Smooth muscle cell (in vitro differentiated cells): ENCODE measurements around the gene COL8A1. TPM values are rescaled to one million over a fixed set of nuclear protein-coding genes. Genes with fewer than 3 reads are reported as not detected.

Source experiments
- DNase-seq: peaks from one replicate; lab custom pipeline; 2025; ENCODE audit not compliant: unreplicated experiment; lab: John Stamatoyannopoulos, UW
- H2AFZ ChIP-seq: fragments of 200-600 bp; sonication (generic); 2 replicates; pipeline ENCODE4 v1.6.0; 2016; ENCODE audit warnings: antibody characterized with exemption, low read depth, mild to moderate bottlenecking
- H3F3A ChIP-seq: fragments of 200-600 bp; sonication (generic); 2 replicates; pipeline ENCODE4 v1.6.0; 2017; ENCODE audit warnings: antibody characterized with exemption, low read depth
- H3K27ac ChIP-seq: fragments of 200-600 bp; sonication (generic); 2 replicates; pipeline ENCODE4 v1.5.1; 2016; ENCODE audit warnings: low read depth, mild to moderate bottlenecking
- H3K27me3 ChIP-seq: fragments of 200-600 bp; sonication (generic); 2 replicates; pipeline ENCODE4 v1.6.1; 2016; ENCODE audit warnings: low read depth, mild to moderate bottlenecking
- H3K36me3 ChIP-seq: fragments of 200-600 bp; sonication (generic); 2 replicates; pipeline ENCODE4 v1.5.1; 2016; ENCODE audit warnings: low read depth
- H3K4me1 ChIP-seq: fragments of 200-600 bp; sonication (generic); 2 replicates; pipeline ENCODE4 v1.5.1; 2016; ENCODE audit warnings: low read depth
- H3K4me2 ChIP-seq: fragments of 200-600 bp; sonication (generic); 2 replicates; pipeline ENCODE4 v1.6.0; 2016; ENCODE audit warnings: mild to moderate bottlenecking
- H3K4me3 ChIP-seq: fragments of 200-600 bp; sonication (generic); 2 replicates; pipeline ENCODE4 v1.5.1; 2016; ENCODE audit warnings: mild to moderate bottlenecking
- H3K79me2 ChIP-seq: fragments of 200-600 bp; sonication (generic); 2 replicates; pipeline ENCODE4 v1.6.0; 2016; ENCODE audit warnings: low read depth, mild to moderate bottlenecking
- H3K9ac ChIP-seq: fragments of 200-600 bp; sonication (generic); 2 replicates; pipeline ENCODE4 v1.6.0; 2016; ENCODE audit warnings: low read depth
- H3K9me3 ChIP-seq: fragments of 200-600 bp; sonication (generic); replicated peaks from 2 replicates; pipeline ENCODE4 v1.5.1; 2016; ENCODE audit warnings: low read depth
- H4K20me1 ChIP-seq: fragments of 200-600 bp; sonication (generic); 2 replicates; pipeline ENCODE4 v1.6.0; 2016; ENCODE audit warnings: low read depth
- CTCF ChIP-seq: fragments of 200-600 bp; sonication (generic); IDR thresholded peaks from 2 replicates; pipeline ENCODE4 v1.5.1; 2017; ENCODE audit warnings: borderline replicate concordance, mild to moderate bottlenecking, antibody characterized with exemption; ENCODE audit not compliant: insufficient read depth, poor library complexity, severe bottlenecking
- WGBS: methylation state at CpG from one replicate; pipeline ENCODE4 v1.1.7; 2016; ENCODE audit warnings: low lambda C conversion rate; 5-methylcytosine and 5-hydroxymethylcytosine counted together
- polyA plus RNA-seq: library from polyadenylated mRNA; unstranded; fragments of >200 nt; fragmentation: Nextera tagmentation; extraction: Ambion mirVana; gene quantifications from 2 replicates; pipeline ENCODE4 v1.2.1, GENCODE V29; 2016
- total RNA-seq: library from RNA; depleted of rRNA; stranded (reverse); fragments of >200 nt; gene quantifications from 2 replicates; pipeline ENCODE4 v1.2.3, GENCODE V29; 2014

The COL8A1 gene
- total and polyA plus RNA-seq, 2 experiments from 2014 or later: 7.9 to 8.2 TPM

GRCh38 chr3:99684644-99685043 is 46.2 kb downstream of the COL8A1 start:
- H3K36me3 ChIP-seq: no peaks in the 10 kb centered on the region
- H3F3A ChIP-seq: no peaks in the 10 kb centered on the region
- H3K4me2 ChIP-seq: no peak overlapping the region
- H3K4me3 ChIP-seq: no peak overlapping the region
- H3K9me3 ChIP-seq: no peaks in the 10 kb centered on the region
- no peaks in the 10 kb centered on the region for H3K27me3 ChIP-seq
- no peaks in the 10 kb centered on the region for H3K79me2 ChIP-seq
- no peak for TF ChIP-seq CTCF
- no peaks in the 10 kb centered on the region for H3K4me1 ChIP-seq
- no peak for DNase-seq
- WGBS: 93% methylated on average over 4 of the region's 4 CpGs
- no peak overlapping the region for H2AFZ ChIP-seq
- no peak overlapping the region for H3K9ac ChIP-seq
- H4K20me1 ChIP-seq: no peaks in the 10 kb centered on the region
- no peak overlapping the region for H3K27ac ChIP-seq

GRCh38 chr3:99686469-99686868 is 48.1 kb downstream of the COL8A1 start:
- Histone ChIP-seq H3K36me3 (no peaks in the 10 kb centered on the region), H3K79me2 (no peaks in the 10 kb centered on the region)
- WGBS: 84% methylated on average over 1 of the region's 1 CpG

GRCh38 chr3:99686955-99687612 is 48.7 kb downstream of the COL8A1 start:
- DNase-seq: no peak
- Histone ChIP-seq H3K4me3 (no peak overlapping the region), H3K4me1 (no peaks in the 10 kb centered on the region), H3K36me3 (no peaks in the 10 kb centered on the region), H3K9ac (no peak overlapping the region), H4K20me1 (no peaks in the 10 kb centered on the region), H3K9me3 (no peaks in the 10 kb centered on the region), H3K27ac (no peak overlapping the region), H2AFZ (no peak overlapping the region), H3K4me2 (no peak overlapping the region), H3K27me3 (no peaks in the 10 kb centered on the region), H3F3A (no peaks in the 10 kb centered on the region), H3K79me2 (no peaks in the 10 kb centered on the region)
- peak; percentile 79 for TF ChIP-seq CTCF
- WGBS: 38% methylated on average over 8 of the region's 8 CpGs

More at GRCh38 chr3:99686469-99686868, 48.1 kb downstream of the COL8A1 start:
- Histone ChIP-seq H3K4me3 (no peak overlapping the region), H3K27ac (no peak overlapping the region), H3K4me1 (no peaks in the 10 kb centered on the region), H3K4me2 (no peak overlapping the region), H3K9ac (no peak overlapping the region), H4K20me1 (no peaks in the 10 kb centered on the region), H2AFZ (no peak overlapping the region), H3K27me3 (no peaks in the 10 kb centered on the region), H3K9me3 (no peaks in the 10 kb centered on the region), H3F3A (no peaks in the 10 kb centered on the region)
- DNase-seq: no peak
- no peak for TF ChIP-seq CTCF
